GM21447 (cell line): Measurements from ENCODE around the gene FBXW9.
"Not testable (repeated sequence)": the region's sequence is repeated elsewhere in the genome, so short reads cannot be mapped to it uniquely, and the experiment has no call there.

Experiments
- ATAC-seq: cut with Tn5 transposase; IDR thresholded peaks from one replicate; pipeline ENCODE4 v1.9.1; 2021; ENCODE audit not compliant: unreplicated experiment

FBXW9 gene

GRCh38 chr19:12681074-12681987 is 15.1 kb downstream of the FBXW9 start, which contains the start of gene DHPS:
Gene DHPS (minus strand): TSS chr19:12681880. CDS start chr19:12681766, 114 bp downstream.
- peak; percentile 67 for ATAC-seq

- ATAC-seq = no peak
Measured at GRCh38 chr19:12680034-12680433, 16.4 kb downstream of the FBXW9 start.

GRCh38 chr19:12678039-12678438 is 18.4 kb downstream of the FBXW9 start:
- not testable (repeated sequence) for ATAC-seq

GRCh38 chr19:12676928-12677327 is 19.5 kb downstream of the FBXW9 start:
- no peak for ATAC-seq

GRCh38 chr19:12676384-12676792 is 20.0 kb downstream of the FBXW9 start:
- ATAC-seq = no peak

- no peak for ATAC-seq
Measured at GRCh38 chr19:12675940-12676339, 20.5 kb downstream of the FBXW9 start.

GRCh38 chr19:12675399-12675798 is 21.0 kb downstream of the FBXW9 start:
- no peak for ATAC-seq

- ATAC-seq = no peak
Measured at GRCh38 chr19:12672744-12673143, 23.7 kb downstream of the FBXW9 start.

- ATAC-seq = no peak
Measured at GRCh38 chr19:12670159-12670928, 26.1 kb downstream of the FBXW9 start.

GRCh38 chr19:12669270-12670158 is 26.9 kb downstream of the FBXW9 start:
- no peak for ATAC-seq

GRCh38 chr19:12668932-12669269 is 27.5 kb downstream of the FBXW9 start:
- no peak for ATAC-seq

- no peak for ATAC-seq
Measured at GRCh38 chr19:12668346-12668745, 28.1 kb downstream of the FBXW9 start.

GRCh38 chr19:12667731-12668302 is 28.6 kb downstream of the FBXW9 start:
- ATAC-seq = no peak

GRCh38 chr19:12666265-12667048 is 30.0 kb downstream of the FBXW9 start, which contains the start of the genes MAN2B1 and WDR83:
Gene MAN2B1 (minus strand): TSS chr19:12666742. CDS start chr19:12666701, 41 bp downstream.
Gene WDR83 (plus strand): TSS chr19:12666807. CDS start chr19:12669791, 2,984 bp downstream.
- ATAC-seq = peak; percentile 40

GRCh38 chr19:12665671-12666264 is 30.7 kb downstream of the FBXW9 start:
- ATAC-seq = no peak

GRCh38 chr19:12665281-12665573 is 31.2 kb downstream of the FBXW9 start:
- no peak for ATAC-seq

GRCh38 chr19:12664406-12665280 is 31.8 kb downstream of the FBXW9 start:
- no peak for ATAC-seq

GRCh38 chr19:12660980-12661379 is 35.5 kb downstream of the FBXW9 start:
- ATAC-seq = no peak
